PC-9 (cell line): Measurements from ENCODE around the gene QDPR. TPM values are rescaled to one million over a fixed set of nuclear protein-coding genes. Genes with fewer than 3 reads are reported as not detected.

Experiments used
- BruUV-seq: library from RNA; stranded (reverse); fragments of 400-500 nt; replicated peaks from 2 replicates; lab custom pipeline; 2021; lab: Mats Ljungman, UMichigan
- CTCF ChIA-PET: fragments of 300-600 bp; sonication (Branson Sonifier 250); formaldehyde crosslinking; loops from one replicate; lab custom pipeline; 2022; ENCODE audit warnings: antibody characterized with exemption; lab: Charles Lee
- POLR2A ChIA-PET: fragments of 300-600 bp; sonication (Branson Sonifier 250); formaldehyde crosslinking; loops from one replicate; lab custom pipeline; 2022; ENCODE audit warnings: antibody characterized with exemption; ENCODE audit not compliant: unreplicated experiment; lab: Charles Lee
- DNase-seq, 2 experiments: peaks; one replicate each; pipeline versions ENCODE4 v3.0.0 to v3.0.0-alpha.2; 2015 to 2022; ENCODE audit warnings: mixed read lengths in 1 of 2
- H2AFZ ChIP-seq: fragments of 200-600 bp; sonication (generic); 2 replicates; pipeline ENCODE4 v1.8.1; 2017; ENCODE audit warnings: antibody characterized with exemption
- H3F3A ChIP-seq: fragments of 200-600 bp; sonication (generic); 2 replicates; pipeline ENCODE4 v1.8.1; 2017; ENCODE audit warnings: antibody characterized with exemption, mild to moderate bottlenecking, low read depth; ENCODE audit not compliant: insufficient read depth
- H3K27ac ChIP-seq: fragments of 200-600 bp; sonication (generic); 2 replicates; pipeline ENCODE4 v1.6.1; 2016; ENCODE audit warnings: mixed run types
- H3K27me3 ChIP-seq: fragments of 200-600 bp; sonication (generic); 2 replicates; pipeline ENCODE4 v1.6.1; 2016; ENCODE audit warnings: low read depth, mixed run types; ENCODE audit not compliant: insufficient read depth
- H3K36me3 ChIP-seq: fragments of 200-600 bp; sonication (generic); 2 replicates; pipeline ENCODE4 v1.6.1; 2016; ENCODE audit warnings: low read depth, mixed run types
- H3K4me1 ChIP-seq: fragments of 200-600 bp; sonication (generic); replicated peaks from 2 replicates; pipeline ENCODE4 v1.6.1; 2016; ENCODE audit warnings: mixed run types; ENCODE audit not compliant: insufficient read depth
- H3K4me2 ChIP-seq: fragments of 200-600 bp; sonication (generic); 2 replicates; pipeline ENCODE4 v1.6.1; 2017; ENCODE audit warnings: mixed run types
- H3K4me3 ChIP-seq: fragments of 200-600 bp; sonication (generic); 2 replicates; pipeline ENCODE4 v1.6.1; 2016; ENCODE audit warnings: mixed run types
- H3K79me2 ChIP-seq: fragments of 200-600 bp; sonication (generic); 2 replicates; pipeline ENCODE4 v1.6.1; 2017; ENCODE audit warnings: low read depth, mixed run types
- H3K9me2 ChIP-seq: fragments of 200-600 bp; sonication (generic); 2 replicates; pipeline ENCODE4 v1.8.1; 2017; ENCODE audit warnings: mild to moderate bottlenecking; ENCODE audit not compliant: insufficient read depth
- H3K9me3 ChIP-seq: fragments of 200-600 bp; sonication (generic); 2 replicates; pipeline ENCODE4 v1.8.1; 2016; ENCODE audit warnings: low read depth; ENCODE audit not compliant: insufficient read depth
- H4K20me1 ChIP-seq: fragments of 200-600 bp; sonication (generic); 2 replicates; pipeline ENCODE4 v1.8.1; 2017; ENCODE audit not compliant: insufficient read depth
- EZH2 ChIP-seq: fragments of 200-600 bp; sonication (generic); IDR thresholded peaks from 2 replicates; pipeline ENCODE4 v1.8.0; 2017; ENCODE audit warnings: antibody characterized with exemption, low read depth
- intact Hi-C: fragments of 100-400 bp; cut with micrococcal nuclease; formaldehyde crosslinking; loops from one replicate; pipeline ENCODE4 v1.10.0; 2022; ENCODE audit not compliant: unreplicated experiment
- total RNA-seq: library from RNA; stranded (reverse); gene quantifications from 2 replicates; pipeline ENCODE4 v1.2.3, GENCODE V29; 2021
- TF ChIP-seq, protein P1 (sequence below): fragments of 200-600 bp; sonication (generic); conservative IDR thresholded peaks from 2 replicates; pipeline ENCODE4 v1.6.1; 2017; ENCODE audit warnings: mixed run types, antibody characterized with exemption, mild to moderate bottlenecking, moderate library complexity

QDPR gene
- total RNA-seq, 1 experiment from 2014 or later, result 14.0 TPM

DNA sequence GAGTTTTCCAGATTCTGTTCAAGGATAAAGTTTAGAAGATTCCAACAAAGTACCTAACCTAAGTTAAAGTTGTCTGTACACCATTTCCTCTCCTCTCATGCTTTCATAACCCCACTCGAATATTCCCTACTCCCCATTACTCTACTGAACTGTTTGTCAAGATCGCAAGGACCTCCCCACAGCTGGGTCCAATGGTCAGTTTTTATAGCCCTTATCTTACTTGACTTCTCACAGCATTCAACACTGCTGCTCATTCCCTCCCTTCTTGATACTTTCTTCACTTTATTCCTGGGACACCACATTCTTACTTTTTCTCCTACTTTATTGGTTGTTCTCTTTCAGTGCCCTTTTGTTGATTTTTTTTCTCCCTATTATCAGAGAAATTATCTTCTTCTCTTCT is 30.9 kb downstream of the QDPR start:
- intact Hi-C loops, result no loop called here
- Histone ChIP-seq H3K4me2 (no peak overlapping the region), H3K27me3 (no peaks in the 10 kb centered on the region), H3K9me2 (no peaks in the 10 kb centered on the region), H3K36me3 (no peaks in the 10 kb centered on the region), H3K27ac (no peak overlapping the region), H3F3A (no peaks in the 10 kb centered on the region), H4K20me1 (no peaks in the 10 kb centered on the region), H3K79me2 (no peaks in the 10 kb centered on the region), H2AFZ (no peak overlapping the region), H3K9me3 (no peaks in the 10 kb centered on the region), H3K4me1 (no peaks in the 10 kb centered on the region), H3K4me3 (no peak overlapping the region)
- no TSS peak for BruUV-seq
- ChIA-PET POLR2A (no interaction called here), CTCF (no interaction called here)
- TF ChIP-seq EZH2, result no peak
- TF ChIP-seq, protein P1, sequence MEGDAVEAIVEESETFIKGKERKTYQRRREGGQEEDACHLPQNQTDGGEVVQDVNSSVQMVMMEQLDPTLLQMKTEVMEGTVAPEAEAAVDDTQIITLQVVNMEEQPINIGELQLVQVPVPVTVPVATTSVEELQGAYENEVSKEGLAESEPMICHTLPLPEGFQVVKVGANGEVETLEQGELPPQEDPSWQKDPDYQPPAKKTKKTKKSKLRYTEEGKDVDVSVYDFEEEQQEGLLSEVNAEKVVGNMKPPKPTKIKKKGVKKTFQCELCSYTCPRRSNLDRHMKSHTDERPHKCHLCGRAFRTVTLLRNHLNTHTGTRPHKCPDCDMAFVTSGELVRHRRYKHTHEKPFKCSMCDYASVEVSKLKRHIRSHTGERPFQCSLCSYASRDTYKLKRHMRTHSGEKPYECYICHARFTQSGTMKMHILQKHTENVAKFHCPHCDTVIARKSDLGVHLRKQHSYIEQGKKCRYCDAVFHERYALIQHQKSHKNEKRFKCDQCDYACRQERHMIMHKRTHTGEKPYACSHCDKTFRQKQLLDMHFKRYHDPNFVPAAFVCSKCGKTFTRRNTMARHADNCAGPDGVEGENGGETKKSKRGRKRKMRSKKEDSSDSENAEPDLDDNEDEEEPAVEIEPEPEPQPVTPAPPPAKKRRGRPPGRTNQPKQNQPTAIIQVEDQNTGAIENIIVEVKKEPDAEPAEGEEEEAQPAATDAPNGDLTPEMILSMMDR, result no peak
- no peak for DNase-seq

DNA sequence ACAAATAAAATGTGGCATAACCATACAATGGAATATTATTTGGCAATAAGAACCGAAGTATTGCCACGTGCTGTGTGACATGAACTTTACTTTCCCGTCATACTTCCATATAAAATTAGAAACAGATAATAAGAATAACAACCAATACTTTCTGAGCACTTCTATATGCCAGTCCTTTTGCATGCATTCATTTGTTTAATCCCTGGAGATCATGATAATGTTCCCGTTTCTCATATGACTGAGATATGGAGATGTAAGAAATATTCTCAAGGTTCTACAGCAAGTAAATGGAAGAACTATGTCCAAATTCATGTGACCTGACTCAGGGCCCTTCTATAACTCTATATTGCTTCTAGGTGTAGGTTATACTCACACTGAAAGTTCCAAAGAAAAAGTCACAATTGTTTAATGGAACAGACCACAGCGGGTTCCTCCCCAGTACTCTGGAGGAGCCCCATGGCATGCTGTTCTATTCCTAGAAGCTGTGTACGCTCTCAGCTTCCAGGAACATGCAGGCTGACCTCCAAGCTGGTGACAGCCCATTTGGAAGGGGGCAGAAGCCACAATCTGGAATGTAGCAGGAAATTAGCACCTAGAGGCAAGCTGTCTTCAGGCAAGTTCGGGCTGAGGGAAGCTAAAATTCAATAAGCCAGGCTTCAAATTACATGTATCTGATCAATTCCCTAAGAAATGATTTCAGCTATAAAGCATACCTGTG is 31.5 kb downstream of the QDPR start:
- no peaks in the 10 kb centered on the region for H3K9me2 ChIP-seq
- intact Hi-C loops, result no loop called here
- H3K36me3 ChIP-seq, result no peaks in the 10 kb centered on the region
- H3K9me3 ChIP-seq, result no peaks in the 10 kb centered on the region
- H3F3A ChIP-seq, result no peaks in the 10 kb centered on the region
- DNase-seq, result no peak
- H3K4me2 ChIP-seq, result no peak overlapping the region
- H3K4me1 ChIP-seq, result no peaks in the 10 kb centered on the region
- H4K20me1 ChIP-seq, result no peaks in the 10 kb centered on the region
- H2AFZ ChIP-seq, result no peak overlapping the region
- H3K4me3 ChIP-seq, result no peak overlapping the region
- POLR2A ChIA-PET, result no interaction called here
- CTCF ChIA-PET, result no interaction called here
- BruUV-seq, result no TSS peak
- no peak for TF ChIP-seq EZH2
- TF ChIP-seq, protein P1, result no peak
- no peak overlapping the region for H3K27ac ChIP-seq
- H3K27me3 ChIP-seq, result no peaks in the 10 kb centered on the region
- no peaks in the 10 kb centered on the region for H3K79me2 ChIP-seq

DNA sequence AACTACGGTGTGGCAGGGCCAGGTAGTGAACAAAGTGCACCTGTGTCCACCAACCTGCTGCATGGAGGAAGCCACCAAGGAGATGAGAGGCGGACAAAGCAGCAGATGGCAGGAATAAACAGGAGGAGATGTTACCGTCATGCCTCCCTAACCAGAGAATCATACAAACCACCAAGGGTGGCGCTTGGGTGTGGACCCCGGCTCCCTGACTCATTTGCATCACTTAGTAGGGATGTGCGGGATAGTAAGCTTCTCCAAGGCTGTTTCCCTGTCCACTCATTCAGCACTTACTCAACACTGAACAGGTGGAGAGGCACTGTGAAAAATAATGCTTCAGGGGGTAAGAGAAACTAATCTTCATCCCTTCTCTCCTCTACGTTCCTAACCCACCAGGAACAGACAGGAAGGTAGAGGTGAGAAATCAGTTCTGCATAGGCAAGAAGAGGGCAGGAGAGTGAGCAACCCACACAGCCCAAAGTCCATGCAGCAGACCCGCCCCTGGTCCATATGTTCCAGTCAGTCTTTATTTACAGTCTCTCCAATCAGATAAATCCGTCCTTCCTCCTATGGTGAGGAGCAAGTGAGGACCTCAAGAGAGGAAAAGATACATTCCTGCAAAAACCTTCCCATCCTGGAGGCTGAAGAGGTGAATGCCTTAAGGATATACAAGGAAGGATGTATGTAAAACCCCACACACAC is 34.0 kb downstream of the QDPR start:
- TF ChIP-seq EZH2, result no peak
- TF ChIP-seq, protein P1, result no peak

More for the DNA sequence above, 34.0 kb downstream of the QDPR start:
- no peak overlapping the region for H2AFZ ChIP-seq
- intact Hi-C loops, result loop anchor here (10.0 kb wide), 1 partner anchor 1183 kb away; no protein-coding TSS in a partner anchor
- DNase-seq, result no peak
- H3K27ac ChIP-seq, result no peak overlapping the region
- no peaks in the 10 kb centered on the region for H3K9me2 ChIP-seq
- ChIA-PET POLR2A (no interaction called here), CTCF (no interaction called here)
- H3K4me1 ChIP-seq, result no peaks in the 10 kb centered on the region
- no peaks in the 10 kb centered on the region for H3K36me3 ChIP-seq
- no peak overlapping the region for H3K4me3 ChIP-seq
- BruUV-seq, result no TSS peak
- H3K79me2 ChIP-seq, result no peaks in the 10 kb centered on the region
- H3K4me2 ChIP-seq, result no peak overlapping the region
- no peaks in the 10 kb centered on the region for H3F3A ChIP-seq
- no peaks in the 10 kb centered on the region for H4K20me1 ChIP-seq
- no peaks in the 10 kb centered on the region for H3K27me3 ChIP-seq
- no peaks in the 10 kb centered on the region for H3K9me3 ChIP-seq
